ENCODE measurements around the gene NMNAT2.
"Not testable (repeated sequence)": the region's sequence is repeated elsewhere in the genome, so short reads cannot be mapped to it uniquely, and the experiment has no call there.

Gene NMNAT2

DNA sequence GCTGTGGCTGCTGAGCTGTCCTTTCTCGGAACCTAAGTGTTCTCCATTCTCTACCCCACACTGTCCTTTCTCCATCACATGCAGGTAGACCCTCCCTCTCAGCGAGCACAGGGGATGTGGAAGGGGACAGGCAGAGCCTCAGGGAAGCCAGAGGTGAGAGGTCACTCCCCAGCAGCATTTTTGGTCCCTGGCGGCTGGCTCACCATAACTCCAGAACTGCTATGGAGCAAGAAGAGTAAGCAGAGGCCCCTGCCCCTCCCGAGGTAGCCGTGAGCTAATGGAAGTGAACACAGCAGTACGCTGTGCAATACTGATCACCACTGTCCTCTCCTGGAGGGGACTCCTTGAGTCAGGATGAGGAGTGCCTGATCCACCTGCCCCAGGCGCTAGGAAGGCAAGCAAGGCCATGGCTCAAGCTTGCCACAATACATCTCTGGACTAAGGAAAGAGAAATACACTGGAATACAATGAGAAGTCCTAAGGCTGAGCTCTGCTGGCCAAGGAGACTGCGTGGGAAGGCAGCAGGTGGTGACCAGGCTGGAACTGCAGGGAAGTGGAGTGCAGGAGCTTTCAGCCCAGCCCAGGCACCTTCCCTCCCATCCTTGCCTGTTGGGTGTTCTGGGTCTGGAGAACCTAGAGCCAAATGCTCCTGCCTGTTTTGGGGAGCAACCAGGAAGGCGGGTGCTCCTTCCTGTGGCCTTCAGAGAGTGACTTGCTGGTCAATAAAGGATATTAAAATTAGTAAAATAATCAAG, 135.9 kb downstream of the NMNAT2 start:
- DNase-seq: no peak

DNA sequence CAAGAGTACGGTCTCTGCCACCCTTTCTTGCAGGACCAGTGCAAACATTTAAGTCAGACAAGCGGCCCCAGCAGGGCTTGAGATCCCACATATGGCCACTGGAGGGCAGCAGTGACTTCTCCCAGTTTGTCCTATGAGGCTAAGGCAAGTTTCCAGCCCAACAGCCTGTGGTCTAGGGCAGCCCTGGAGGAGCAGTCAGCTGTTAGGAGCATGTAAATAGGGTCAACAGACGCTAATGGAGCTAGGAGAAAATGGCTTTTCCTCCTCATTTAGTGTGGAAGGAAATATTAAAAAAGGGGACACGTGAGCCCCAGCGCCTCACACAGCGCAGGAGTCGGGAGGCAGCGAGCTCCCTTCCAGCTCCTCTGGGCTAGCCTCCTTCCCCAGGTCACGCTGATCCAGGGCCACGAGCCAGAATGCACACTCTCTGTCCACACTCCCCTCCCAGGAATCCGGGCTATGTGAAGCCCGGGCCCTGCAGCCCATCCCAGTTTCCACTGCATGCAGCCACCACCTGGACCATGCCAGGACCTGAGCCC, 136.6 kb downstream of the NMNAT2 start:
- DNase-seq: no peak

DNA sequence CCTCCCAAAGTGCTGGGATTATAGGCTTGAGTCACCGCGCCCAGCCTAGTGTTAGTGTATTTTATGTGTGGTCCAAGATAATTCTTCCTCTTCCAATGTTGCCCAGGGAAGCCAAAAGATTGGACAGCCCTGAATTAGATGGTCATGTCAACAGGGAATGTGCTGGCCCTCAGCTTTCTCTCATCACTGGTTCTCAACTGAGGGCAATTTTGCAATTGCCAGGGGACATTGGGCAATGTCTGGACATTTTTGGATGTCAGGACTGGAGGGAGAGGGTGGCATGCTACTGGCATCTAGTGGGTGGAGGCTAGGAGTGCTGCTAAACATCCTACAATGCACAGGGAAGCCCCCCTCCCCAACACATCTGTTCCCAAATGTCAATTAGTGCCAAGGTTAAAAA, 137.1 kb downstream of the NMNAT2 start:
- no peak for DNase-seq

DNA sequence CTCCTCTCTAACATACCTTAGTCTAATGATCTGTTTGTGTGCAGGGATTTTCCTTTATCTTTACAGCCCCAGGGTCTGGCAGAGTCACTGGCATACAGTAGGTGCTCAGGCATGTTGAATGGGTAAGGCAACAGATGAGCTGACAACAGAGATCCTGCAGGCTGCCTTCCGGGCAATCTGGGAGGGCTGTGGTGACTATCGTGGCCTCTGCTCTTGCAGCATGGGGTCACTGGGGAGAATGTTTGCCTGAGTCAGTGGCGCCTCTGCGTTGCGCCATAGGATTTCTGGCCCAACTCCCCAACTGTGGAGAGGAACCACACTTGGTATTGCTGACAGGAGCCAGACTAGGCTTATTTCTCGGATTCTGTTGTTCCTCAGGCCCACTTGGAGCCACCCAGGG, 138.3 kb downstream of the NMNAT2 start:
- no peak for DNase-seq

DNA sequence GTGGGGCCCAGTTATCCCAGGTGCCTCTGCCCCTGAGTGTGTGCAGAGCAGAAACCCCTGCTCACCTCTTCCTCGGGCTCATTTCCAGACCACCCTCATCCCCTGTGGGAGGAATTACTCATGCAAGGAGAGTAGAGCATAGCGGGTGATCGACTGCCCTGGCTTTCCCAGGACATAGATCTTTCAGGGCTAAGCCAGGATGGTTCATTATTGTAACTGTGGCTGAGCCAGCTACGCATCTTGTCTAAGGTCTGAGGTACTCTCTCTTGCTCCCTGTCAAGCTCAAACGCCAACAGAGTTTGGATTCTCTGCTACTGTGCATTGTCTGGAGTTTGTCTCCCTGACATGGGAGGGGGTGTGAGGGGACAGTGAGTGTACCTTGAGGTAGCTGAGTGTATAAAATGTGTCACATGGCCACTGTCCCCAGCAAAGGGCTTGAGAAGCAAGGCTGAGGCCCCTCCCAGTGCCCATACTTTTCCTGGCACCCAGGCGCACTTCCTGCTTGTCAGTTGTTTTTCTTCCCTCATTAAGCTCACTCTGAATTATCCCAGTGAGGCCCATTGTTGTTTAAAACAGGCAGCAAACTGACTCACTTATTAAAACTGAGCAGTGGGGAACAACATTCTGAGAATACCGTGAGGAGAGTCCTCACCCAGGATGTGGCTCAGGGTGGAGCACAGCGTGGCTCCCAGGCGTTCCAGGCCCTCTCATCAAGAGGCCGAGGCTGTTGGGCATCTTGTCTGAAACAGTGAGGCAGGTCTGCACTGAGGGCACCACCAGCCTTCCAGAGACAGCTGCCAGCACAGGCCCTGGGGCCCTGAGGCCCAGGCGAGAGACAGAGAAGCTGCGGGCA, 139.2 kb downstream of the NMNAT2 start:
- no peak for DNase-seq

DNA sequence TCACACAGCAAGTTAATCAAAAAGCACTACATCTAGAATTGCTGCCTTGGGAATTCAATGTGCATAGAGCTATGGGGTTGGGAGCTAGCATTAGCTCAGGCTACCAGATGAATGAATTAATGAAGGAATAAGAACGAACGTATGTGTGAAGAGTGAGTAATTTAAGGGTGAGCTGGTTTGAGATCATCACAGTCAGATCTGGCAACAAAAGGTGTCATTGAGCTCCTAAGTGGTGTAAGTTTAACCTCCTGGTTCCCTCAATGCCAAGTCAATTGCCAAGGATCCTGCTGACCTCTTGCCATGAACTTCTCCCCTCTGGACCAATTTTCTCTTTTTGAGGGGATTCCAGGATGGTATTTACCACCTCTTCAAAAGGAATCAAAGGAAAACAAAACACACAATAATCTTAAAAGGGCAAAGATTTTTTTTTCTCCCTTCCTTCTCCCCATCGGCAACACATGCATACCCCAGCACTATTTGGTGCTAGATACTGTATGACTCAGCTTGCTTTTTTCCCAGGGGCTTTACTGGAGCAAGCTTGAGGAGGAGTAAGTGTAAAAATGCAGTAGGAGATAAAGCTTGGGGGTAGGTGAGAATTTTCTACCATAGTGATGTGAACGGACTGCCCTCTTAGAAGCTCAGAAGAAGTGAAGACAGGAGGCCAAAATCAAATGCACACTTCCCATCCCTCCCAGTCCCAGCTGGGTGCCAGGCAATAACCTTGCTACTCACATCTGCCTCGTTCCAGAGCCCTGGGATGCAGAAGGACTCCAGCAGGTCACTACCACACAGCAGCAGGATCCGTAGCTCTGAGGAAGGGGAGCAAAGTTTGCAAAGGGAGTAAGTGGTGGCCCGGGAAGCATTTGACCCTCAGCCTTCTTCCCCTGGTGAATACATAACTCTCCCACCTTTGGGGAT, 140.1 kb downstream of the NMNAT2 start:
- no peak for DNase-seq

DNA sequence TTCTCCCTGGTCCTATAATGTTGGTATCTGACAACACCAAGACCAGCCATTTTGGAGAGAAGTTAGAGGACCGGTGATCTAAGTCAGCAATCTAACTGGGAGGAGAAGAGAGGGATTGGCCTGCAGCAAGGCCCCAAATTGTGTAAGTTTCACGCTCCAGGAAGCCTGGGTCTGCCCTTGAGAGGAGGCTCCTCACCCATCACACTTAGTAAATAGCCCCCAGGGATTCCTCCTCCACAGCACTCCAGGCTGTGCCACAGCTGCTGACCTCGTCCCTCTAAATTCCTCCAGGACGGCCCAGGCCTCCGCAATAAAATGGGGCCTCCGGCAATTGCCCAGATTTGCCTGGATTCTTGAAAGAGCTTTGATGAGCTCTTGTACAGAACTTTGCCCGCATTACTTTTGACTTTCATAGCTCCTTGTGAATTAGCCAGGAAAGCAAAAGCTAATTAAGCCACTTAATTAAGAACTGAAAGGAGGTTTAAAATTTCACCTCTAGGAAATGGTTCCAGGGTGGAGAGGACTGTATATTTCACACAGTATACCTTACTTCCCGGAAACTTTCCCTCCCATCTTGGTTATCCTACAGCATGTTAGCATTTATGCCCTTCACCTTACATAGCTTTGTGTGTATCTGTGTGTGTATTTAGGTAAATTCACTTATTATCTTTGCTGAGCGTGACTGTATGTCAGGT, 141.6 kb downstream of the NMNAT2 start:
- no peak for DNase-seq

DNA sequence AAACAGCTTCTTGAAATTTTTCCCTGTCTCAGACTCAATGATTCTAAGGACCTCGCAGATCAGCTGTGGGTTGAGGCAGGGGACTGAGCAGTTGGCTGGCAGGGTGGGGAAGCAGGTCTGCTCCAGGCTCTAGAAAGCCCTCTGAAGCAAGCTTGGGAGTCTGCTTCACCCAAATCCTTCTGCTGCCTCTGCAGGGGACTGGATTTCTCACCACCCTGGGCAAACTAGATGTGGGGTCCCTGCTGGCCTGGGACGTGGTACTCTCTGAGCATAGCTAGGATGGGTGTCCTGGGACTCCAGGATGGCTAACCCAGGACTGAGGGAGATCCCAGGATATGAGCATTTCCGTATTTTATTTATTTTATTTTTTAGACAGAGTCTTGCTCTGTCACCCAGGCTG, 142.9 kb downstream of the NMNAT2 start:
- DNase-seq: no peak

DNA sequence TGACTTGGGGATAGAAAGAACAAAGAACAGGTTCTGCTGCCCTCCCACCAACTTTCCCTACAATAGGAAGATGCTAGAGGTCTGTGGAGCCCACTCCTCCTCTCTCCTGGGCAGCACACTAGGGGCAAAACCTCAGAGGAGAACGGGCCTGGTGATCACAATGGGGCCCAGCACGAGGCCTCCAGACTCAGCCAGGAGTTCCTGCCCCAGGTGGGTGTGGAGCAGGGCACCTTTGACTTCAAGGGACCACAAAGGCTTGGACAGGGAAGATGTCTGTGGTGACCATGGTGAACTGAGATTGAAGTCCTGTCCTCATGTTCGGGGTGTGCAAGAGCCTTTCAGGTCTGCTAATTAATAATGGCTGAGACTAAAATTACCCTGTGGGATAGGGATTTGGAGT, 143.3 kb downstream of the NMNAT2 start:
- no peak for DNase-seq

DNA sequence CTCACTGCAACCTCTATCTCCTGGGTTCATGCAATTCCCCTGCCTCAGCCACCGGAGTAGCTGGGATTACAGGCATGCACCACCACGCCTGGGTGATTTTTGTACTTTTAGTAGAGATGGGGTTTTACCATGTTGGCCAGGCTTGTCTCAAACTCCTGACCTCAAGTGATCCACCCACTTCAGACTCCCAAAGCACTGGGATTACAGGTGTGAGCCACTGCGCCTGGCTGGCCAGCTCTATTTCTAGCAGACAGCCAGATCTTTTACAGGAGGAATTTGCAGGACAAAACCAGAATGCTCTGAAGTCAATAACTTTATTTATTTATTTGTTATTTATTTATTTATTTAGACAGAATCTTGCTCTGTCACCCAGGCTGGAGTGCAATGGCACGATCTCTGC, 144.2 kb downstream of the NMNAT2 start:
- DNase-seq: not testable (repeated sequence)

DNA sequence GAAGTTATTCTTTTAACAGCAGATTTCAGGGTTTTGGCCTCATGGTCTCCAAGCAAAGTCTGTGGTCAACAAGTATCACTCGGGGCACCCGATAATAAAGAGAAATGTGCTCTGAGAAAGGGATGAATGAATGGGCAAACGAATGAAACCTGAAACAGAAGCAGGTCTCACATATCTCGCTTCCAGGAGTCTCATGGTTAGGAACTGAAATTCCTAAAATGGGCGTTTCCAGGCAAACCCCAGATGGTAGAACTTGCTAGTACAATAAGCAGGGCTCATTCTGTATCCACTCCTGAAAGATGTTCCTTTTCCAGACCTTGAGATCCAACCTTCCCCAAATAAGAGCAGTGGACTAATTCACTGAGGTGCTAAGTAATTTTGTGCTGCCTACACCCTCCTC, 144.9 kb downstream of the NMNAT2 start:
- DNase-seq: no peak

DNA sequence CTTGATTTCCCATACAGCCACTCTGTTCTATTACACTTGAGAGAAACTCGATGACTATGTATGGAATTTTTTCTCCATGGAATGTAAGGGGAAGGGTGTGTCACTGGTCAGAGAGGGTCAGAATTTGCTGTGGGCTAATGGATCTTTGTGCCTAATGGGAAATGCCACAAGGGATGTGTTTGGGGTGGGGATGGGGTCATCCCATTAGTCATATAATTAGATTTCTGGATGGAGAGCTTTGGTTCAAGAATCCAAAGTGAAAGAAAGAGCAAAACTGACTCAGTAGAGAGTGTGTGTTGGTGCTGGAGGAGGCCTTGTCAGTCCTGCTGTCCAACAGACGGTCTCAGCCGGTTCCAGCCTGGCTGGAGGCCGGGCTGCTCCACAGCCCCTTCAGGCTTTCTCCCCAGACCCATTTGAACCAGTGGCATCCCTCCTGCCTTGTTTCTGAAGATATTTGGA, 145.8 kb downstream of the NMNAT2 start:
- DNase-seq: no peak

DNA sequence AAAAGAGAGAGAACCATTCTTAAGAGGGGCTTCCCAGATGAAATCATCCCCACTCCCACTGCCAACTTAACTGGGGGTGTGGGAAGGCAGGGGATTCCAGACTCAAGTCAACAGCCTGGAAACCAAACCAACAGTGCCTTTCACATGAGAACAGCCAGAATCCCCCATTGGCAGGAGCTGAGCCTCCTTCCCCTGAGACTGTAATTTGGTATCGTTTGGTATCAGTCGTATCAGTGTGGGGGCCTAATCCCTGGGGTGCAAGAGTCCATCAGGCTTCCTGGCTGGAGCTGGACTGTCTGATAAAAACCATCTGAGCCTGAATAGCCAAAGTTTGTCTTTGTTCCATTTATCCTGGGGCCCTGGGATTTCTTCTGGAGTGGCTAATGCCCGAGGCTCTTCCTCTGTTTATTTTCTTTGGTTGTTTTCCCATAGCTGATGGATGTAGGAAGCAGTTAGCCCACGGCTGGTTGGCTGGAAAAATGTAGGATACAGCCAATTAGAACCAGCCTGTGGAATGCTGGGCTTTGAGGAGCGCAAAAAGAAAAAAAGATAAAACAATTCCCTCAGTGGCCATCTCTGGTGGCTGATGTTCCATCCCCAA, 147.5 kb downstream of the NMNAT2 start:
- DNase-seq: no peak

DNA sequence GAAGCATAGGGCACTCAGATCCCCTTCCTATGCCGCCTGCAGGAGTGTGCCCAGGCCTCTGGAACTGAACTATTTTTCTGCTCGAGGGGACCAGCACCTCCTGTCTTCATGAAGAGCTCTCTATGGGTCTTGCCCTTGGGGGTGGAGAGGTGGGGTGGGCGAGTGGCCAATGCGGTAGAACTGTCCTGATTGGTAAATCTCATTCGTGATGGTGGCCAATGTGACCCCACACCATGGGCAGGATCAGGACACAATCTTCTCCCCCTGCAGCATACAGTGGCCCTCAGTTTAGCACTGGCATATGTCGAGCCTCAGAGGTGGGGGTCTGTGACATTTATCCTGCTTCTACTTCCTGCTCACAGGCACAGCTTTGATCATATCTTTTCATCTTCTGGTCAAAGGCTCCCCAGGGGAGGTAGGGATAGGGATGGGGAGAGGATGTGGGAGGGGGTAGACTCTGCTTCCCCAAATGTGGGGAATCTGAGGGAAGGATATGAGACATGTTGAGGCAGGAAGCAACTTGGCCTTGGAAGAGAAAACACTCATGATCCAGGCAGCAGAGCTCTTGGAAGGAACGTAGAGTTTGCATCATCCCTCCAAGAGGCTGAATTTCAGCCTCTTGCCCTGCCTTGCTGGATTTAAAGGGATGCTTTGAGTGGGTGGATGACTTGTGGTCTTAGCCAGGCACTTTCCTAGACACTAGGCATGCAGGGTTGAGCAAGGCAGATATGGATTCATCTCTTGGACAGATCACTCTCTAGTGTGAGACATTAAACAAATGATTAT, 150.3 kb downstream of the NMNAT2 start:
- no peak for DNase-seq

DNA sequence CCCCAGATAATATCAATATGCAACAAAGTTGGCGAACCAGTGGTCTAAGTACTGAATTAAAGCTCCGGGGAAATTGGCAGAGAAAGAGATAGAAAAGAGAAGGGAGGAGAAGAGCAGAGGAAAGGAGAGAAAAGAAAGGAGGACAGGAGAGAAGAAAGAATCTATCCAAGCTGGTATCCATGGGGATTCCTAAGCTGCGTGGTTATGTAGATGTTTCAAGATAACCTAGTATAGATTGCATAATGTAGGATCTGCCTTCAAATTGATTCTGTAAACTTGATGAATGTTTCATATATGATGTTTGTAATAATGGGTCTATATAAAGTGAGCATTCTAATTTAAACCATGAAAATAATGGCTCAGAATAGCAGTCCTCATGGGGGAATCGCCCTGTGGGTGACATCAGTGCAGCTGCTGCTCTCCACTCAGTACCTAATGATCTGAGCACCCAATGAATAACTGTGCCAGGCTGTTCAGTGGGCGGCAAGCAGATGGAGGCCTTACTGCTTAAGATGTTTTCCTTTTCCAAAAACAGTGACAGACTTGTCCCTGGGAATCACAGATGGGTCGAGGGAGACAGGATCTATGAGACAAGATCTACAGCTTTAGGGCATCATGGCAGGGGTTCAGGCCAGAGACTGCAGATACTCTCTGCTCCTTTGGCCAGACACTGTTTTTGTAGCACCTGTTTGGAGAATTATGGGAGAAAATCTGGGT, 154.1 kb downstream of the NMNAT2 start:
- DNase-seq: no peak

DNA sequence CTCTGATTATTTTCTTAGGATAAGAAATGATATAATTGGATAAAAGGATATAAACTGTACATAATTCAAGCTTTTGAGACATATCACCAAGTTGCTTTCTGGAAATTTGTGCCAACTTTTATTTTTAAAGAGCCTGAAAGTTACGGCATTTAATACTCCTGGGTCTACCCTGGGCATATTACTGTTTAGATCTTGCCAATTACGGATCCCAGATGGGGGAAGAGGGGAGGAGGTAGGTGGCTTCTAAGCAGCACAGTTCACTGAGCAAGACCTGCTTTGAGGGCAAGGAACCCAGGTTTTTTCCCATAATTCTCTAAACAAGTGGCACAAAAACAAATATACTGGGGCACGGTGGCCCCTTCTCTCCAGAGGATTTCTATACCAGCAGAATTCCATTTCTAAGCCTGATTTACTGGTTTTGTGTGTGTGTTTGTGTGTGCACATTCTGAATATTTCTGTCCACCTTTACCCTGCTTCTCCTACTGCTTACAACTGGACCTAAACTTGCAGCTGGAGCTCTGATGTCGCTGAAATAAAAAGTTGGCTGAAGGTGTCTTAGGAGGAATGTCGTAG, 155.5 kb downstream of the NMNAT2 start:
- DNase-seq: no peak

DNA sequence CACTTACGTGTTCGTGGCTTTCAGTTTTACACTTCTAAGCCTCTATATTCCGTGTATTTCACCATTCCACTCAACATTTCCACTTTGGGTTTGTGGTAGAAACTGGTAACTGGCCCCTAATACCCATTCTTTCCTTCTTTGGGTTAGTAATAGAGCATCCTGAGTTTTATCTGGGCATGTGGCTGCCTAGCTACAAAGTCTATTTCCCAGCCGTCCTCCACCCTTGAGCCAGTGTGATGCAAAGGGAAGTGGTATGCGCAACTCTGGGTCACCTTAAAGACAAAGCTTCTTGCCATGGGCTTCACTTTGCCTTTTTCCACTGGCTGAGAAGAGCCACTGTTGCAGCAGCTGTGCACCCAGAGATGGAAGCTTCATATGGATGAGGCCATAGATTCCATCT, 158.3 kb downstream of the NMNAT2 start:
- no peak for DNase-seq

DNA sequence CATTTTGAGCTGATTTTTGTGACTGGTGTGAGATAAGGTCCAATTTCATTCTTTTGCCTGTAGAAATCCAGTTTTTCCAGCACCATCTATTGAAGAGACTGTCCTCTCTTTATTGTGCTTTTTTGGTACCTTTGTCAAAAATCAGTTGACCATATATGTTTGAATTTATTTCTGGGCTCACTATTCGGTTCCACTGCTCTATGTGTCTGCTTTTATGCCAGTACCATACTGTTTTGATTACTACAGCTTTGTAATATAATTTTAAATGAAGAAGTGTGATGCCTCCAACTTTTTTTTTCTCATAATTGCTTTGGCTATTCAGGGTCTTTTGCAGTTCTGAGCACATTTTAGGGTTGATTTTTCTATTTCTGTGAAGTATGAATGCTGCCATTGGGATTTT, 163.1 kb downstream of the NMNAT2 start:
- no peak for DNase-seq

DNA sequence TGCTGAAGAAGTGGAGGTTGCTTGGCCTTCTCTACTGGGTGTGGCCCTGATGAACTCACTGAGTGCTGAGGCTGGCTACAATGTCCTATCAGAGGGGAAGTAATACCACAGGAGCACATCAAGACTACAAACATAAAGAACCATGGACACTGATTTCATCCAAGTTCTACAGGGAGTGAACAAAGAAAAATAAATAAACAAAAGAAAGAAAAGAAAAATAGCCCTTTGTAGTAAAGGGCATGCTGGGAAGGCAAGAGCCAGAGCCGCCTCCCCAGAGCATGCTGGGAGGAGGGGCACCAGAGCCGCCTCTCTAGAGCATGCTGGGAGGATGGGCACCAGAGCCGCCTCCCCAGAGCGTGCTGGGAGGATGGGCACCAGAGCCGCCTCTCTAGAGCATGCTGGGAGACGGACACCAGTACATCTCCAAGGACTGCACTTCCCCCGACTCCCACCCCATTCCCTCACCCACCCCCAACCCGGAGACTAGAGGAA, 166.2 kb downstream of the NMNAT2 start:
- DNase-seq: no peak
